Esophagus muscularis mucosa (tissue), 3 donors: ENCODE results near the gene MAST4.

Experiments used
- CTCF ChIP-seq, 3 experiments: fragments of 200-600 bp in 2 of 3; fragments of 450-650 bp in 1 of 3; sonication (generic) in 2 of 3; IDR thresholded peaks; one replicate each; pipeline ENCODE4 v1.5.1; 2017 to 2019; ENCODE audit warnings: antibody characterized with exemption in 3 of 3, mild to moderate bottlenecking in 2 of 3, moderate library complexity in 1 of 3
- POLR2A ChIP-seq: fragments of 450-650 bp; IDR thresholded peaks from one replicate; pipeline ENCODE4 v1.6.1; 2017; ENCODE audit warnings: antibody characterized with exemption, moderate library complexity, mild to moderate bottlenecking, low read depth

GRCh38 chr5:66992547-66992946 is 396.4 kb downstream of the MAST4 start:
- TF ChIP-seq CTCF (IDR thresholded peaks at IDR 0.05) (no peak), POLR2A (no peak)
